Lung (tissue), 12 donors: ENCODE measurements around the gene KIF3C. TPM values are rescaled to one million over a fixed set of nuclear protein-coding genes. Genes with fewer than 3 reads are reported as not detected.
"Not testable (repeated sequence)": the region's sequence is repeated elsewhere in the genome, so short reads cannot be mapped to it uniquely, and the experiment has no call there.

Source experiments
- ATAC-seq: fragments of 200-7000 bp; cut with Tn5 transposase; one replicate; pipeline ENCODE4 v1.9.1; 2020; ENCODE audit warnings: moderate number of reproducible peaks; ENCODE audit not compliant: insufficient read depth, low FRiP score
- DNase-seq, 3 donors: peaks; one replicate each; pipeline ENCODE4 v3.0.0-alpha.2; 2013 to 2017
- H3K27ac ChIP-seq, 2 donors: one replicate each; pipeline ENCODE4 v1.5.1; 2013; ENCODE audit warnings: mild to moderate bottlenecking in 2 of 2, moderate library complexity in 2 of 2, control low read depth in 1 of 2, inconsistent platforms in 1 of 2, low read depth in 1 of 2, low read length in 1 of 2
- H3K27me3 ChIP-seq, 3 donors: one replicate each; pipeline ENCODE4 v1.5.1; 2013; ENCODE audit warnings: low read length in 2 of 3; ENCODE audit not compliant: control insufficient read depth in 3 of 3, insufficient read depth in 3 of 3
- H3K36me3 ChIP-seq, 4 donors: one replicate each; pipeline ENCODE4 v1.5.1; 2013; ENCODE audit warnings: low read length in 4 of 4, mild to moderate bottlenecking in 1 of 4, moderate library complexity in 1 of 4; ENCODE audit not compliant: control insufficient read depth in 4 of 4, insufficient read depth in 4 of 4
- H3K4me1 ChIP-seq, 5 donors: one replicate each; pipeline ENCODE4 v1.5.1; 2013; ENCODE audit warnings: low read length in 5 of 5, mild to moderate bottlenecking in 2 of 5, moderate library complexity in 1 of 5; ENCODE audit not compliant: control insufficient read depth in 5 of 5, insufficient read depth in 5 of 5
- H3K4me3 ChIP-seq: one replicate; pipeline ENCODE4 v1.5.1; 2013; ENCODE audit warnings: mild to moderate bottlenecking, control low read depth, moderate library complexity
- H3K9ac ChIP-seq, 2 donors: one replicate each; pipeline ENCODE4 v1.5.1; 2013; ENCODE audit warnings: low read length in 2 of 2, control low read depth in 1 of 2; ENCODE audit not compliant: insufficient read depth in 1 of 2
- H3K9me3 ChIP-seq, 4 donors: one replicate each; pipeline ENCODE4 v1.5.1; 2013; ENCODE audit warnings: low read length in 3 of 4, mild to moderate bottlenecking in 1 of 4, moderate library complexity in 1 of 4; ENCODE audit not compliant: control insufficient read depth in 4 of 4, insufficient read depth in 3 of 4
- whole genome bisulfite sequencing, 2 donors: extraction: QIAGEN DNeasy Blood & Tissue Kit; methylation state at CpG; one replicate each; pipeline ENCODE4 v1.1.7; 2013; 5-methylcytosine and 5-hydroxymethylcytosine counted together
- polyA plus RNA-seq, 2 donors: library from polyadenylated mRNA; stranded (reverse); fragments of 200-250 nt; gene quantifications; one replicate each; pipeline ENCODE4 v1.2.1, GENCODE V29; 2013
- total RNA-seq, 2 donors: library from RNA; depleted of rRNA in 1 of 2; stranded (reverse); fragments of >200 nt in 1 of 2; gene quantifications; one replicate each; pipeline ENCODE4 v1.2.1, GENCODE V29; 2014 to 2021
- TF ChIP-seq, protein P1 (sequence below): IDR thresholded peaks from 2 replicates; pipeline ENCODE4 v1.5.1; 2012; ENCODE audit warnings: mild to moderate bottlenecking; ENCODE audit errors: control extremely low read depth, extremely low read depth
- donor health status: control.
- donor health status: control.
- donor health status: Bipolar disorder and iron deficiency.
- donor health status: healthy.
- donor health status: DM: yes; HTN: yes; CAD: no.

Gene KIF3C
- total and polyA plus RNA-seq, 4 donors: 1.1 to 6.2 (median 4.2) TPM

DNA sequence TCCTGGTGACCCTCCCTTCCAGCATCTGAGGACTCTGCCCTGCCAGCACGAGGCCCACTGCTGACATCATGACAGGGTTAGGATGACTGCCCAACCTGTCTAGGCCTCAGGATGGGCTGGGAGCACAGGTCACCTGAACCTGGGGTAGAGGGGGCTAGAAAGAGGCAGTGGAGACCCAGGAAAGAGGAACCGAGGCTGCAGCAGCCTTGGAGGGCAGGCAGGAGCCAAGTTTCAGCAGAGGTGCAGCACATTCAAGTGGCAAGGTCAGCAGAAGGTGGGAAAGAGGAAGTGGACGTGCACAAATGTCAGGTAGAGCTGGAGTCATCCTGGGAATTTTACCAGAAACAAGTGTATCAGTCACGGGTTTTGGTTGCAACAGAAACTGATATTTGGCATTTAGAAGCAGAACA is 37.9 kb upstream of the KIF3C start:
- H3K36me3 ChIP-seq: no peaks in the 10 kb centered on the region
- H3K4me3 ChIP-seq: no peak overlapping the region
- ATAC-seq (no peak), DNase-seq (no peak)
- no peaks in the 10 kb centered on the region for H3K27me3 ChIP-seq
- H3K9me3 ChIP-seq: peaks cover 0 to 3% (median 0%) of the 10 kb centered on the region in 4 donors
- H3K9ac ChIP-seq: no peak overlapping the region
- no peak overlapping the region for H3K27ac ChIP-seq
- peaks cover 0 to 7% (median 4%) of the 10 kb centered on the region in 5 donors for H3K4me1 ChIP-seq
- TF ChIP-seq, protein P1, sequence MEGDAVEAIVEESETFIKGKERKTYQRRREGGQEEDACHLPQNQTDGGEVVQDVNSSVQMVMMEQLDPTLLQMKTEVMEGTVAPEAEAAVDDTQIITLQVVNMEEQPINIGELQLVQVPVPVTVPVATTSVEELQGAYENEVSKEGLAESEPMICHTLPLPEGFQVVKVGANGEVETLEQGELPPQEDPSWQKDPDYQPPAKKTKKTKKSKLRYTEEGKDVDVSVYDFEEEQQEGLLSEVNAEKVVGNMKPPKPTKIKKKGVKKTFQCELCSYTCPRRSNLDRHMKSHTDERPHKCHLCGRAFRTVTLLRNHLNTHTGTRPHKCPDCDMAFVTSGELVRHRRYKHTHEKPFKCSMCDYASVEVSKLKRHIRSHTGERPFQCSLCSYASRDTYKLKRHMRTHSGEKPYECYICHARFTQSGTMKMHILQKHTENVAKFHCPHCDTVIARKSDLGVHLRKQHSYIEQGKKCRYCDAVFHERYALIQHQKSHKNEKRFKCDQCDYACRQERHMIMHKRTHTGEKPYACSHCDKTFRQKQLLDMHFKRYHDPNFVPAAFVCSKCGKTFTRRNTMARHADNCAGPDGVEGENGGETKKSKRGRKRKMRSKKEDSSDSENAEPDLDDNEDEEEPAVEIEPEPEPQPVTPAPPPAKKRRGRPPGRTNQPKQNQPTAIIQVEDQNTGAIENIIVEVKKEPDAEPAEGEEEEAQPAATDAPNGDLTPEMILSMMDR: no peak
- WGBS, 2 donors: 58 to 69% methylated on average over 4 of the region's 4 CpGs

DNA sequence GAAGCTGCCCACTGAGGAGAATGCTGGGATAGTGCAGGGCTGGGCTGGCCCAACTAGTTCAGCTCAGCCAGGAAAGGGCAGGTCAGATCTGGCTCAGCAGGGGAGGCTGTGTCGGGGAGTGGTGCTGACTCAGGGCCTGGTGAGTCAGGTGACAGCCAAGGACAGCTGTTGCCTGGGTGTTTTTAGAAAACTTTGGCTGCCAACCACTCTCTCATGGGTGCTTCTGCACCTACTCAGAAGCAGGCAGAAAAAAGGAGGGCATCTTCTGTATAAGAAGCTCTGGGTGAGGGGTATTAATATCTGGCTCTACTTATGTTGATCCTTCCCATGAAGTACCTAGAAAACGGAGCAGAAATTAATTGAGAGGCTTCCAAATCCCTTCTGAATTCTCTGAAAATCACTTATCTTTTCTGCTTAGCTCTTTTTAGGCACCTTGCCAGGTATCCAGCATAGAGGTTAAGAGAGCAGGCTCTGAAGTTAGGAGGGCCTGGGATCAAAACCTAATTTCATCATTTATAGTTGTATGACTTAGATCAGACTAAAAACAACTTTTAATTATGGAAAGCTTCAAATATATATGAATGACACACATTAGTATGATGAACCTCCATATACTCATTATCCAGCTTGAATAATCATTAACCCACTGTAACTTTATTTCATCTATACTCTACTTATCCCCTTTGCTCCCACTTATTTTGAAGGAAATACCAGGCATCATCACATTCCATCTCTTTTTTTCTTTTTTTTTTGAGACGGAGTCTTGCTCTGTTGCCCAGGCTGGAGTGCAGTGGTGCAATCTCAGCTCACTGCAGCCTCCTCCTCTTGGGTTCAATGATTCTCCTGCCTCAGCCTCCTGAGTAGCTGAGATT is 36.1 kb upstream of the KIF3C start:
- Histone ChIP-seq H3K9me3 (no peaks in the 10 kb centered on the region), H3K27ac (peak overlapping the region in 1 of 2 donors; percentile 8), H3K27me3 (no peaks in the 10 kb centered on the region), H3K4me1 (peaks cover 0 to 7% (median 4%) of the 10 kb centered on the region in 5 donors), H3K4me3 (no peak overlapping the region), H3K9ac (no peak overlapping the region), H3K36me3 (no peaks in the 10 kb centered on the region)
- 42 to 49% methylated on average over 3 of the region's 3 CpGs for WGBS, 2 donors
- peak; percentile 96 for ATAC-seq
- TF ChIP-seq, protein P1: no peak
- peak in 2 of 3 donors; percentile 27 to 55 for DNase-seq

DNA sequence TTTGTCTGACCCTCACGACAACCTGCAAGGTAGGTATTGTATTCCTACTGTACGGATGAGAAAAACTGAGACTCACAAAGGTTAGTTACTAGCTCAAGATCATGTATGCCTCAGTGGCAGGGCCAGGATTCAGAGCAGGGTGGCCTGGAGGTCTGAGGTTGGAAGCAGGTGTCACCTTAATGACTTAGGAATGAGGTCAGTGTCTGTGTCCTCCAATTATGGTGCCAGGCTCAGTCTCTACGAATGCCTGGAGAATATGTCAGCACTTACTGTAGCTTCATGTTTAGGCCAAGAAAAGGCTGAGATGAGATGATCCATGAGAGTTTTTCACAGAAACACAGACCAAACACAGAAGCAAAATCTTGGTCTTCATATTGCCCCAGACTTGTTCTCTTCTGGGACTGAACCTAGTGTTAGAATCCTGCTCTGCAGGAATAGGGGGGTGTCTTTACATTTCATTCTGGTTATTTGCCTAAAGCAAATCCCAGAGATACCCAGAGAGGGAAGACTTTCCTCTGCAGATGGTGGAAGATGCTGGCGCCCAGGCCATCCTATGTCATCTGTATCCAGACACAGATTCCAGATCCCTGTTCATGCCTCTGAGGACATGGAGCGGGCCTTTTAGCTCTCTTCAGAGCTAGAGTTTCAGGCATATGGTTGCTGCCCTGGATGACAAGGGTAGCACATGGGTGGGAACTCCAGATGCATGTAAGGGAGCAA is 35.3 kb upstream of the KIF3C start:
- H3K27ac ChIP-seq: peak overlapping the region in 1 of 2 donors; percentile 8
- no peaks in the 10 kb centered on the region for H3K36me3 ChIP-seq
- 94 to 95% methylated on average over 5 of the region's 5 CpGs for WGBS, 2 donors
- TF ChIP-seq, protein P1: no peak
- no peak overlapping the region for H3K4me3 ChIP-seq
- DNase-seq (no peak), ATAC-seq (no peak)
- peaks cover 0 to 7% (median 4%) of the 10 kb centered on the region in 5 donors for H3K4me1 ChIP-seq
- no peaks in the 10 kb centered on the region for H3K27me3 ChIP-seq
- no peaks in the 10 kb centered on the region for H3K9me3 ChIP-seq
- no peak overlapping the region for H3K9ac ChIP-seq

DNA sequence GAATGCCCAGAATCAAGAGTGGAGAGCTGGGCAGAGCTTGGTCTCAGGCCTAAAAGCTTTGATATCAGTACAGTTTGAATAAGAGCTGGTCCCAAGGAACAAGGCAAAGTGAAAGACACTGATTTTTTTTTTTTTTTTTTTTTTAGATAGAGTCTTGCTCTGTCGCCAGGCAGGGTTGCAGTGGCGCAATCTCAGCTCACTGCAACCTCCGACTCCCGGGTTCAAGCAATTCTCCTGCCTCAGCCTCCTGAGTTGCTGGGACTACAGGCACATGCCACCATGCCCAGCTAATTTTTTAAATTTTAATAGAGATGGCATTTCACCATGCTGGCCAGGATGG is 34.4 kb upstream of the KIF3C start:
- not testable (repeated sequence) for H3K4me3 ChIP-seq, H3K36me3 ChIP-seq, H3K27ac ChIP-seq, H3K9me3 ChIP-seq, ATAC-seq, H3K27me3 ChIP-seq, H3K9ac ChIP-seq, DNase-seq
- WGBS, 2 donors: 62 to 78% methylated on average over 4 of the region's 4 CpGs
- H3K4me1 ChIP-seq: peaks cover 0 to 14% (median 4%) of the 10 kb centered on the region in 5 donors
